Measurements from ENCODE around the gene PHLDB2.

DNA sequence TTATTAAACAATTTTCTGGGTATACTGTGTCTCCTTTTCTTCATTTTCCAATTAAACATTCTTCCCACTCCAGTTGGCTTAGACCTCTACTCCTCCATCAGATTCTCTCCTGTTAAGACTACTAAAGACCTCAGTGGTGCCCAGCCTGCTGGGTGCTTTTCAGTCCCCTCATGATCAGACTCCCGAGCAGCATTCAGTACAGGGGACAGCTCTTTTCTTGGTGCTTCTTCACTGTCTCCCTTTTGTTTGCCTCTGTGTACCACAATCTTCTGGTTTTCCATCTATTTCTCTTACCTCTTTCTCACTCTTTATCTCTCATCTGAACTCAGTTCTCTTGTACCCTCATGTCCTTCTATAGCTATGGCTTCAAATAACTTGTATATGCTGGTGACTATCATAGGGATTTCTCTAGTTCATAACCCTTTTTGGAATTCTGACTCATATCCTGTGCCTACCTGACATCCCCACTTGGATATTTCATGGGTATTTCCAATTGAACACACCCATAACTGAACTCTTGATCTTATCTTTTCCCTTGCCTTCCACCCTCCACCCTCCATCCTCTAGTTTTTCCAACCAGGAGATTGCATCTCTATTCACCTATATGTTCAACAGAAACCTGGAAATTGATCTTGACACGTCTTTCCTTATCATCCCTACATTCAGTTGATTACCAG is 64.2 kb downstream of the PHLDB2 start:
- TF ChIP-seq, protein P1, sequence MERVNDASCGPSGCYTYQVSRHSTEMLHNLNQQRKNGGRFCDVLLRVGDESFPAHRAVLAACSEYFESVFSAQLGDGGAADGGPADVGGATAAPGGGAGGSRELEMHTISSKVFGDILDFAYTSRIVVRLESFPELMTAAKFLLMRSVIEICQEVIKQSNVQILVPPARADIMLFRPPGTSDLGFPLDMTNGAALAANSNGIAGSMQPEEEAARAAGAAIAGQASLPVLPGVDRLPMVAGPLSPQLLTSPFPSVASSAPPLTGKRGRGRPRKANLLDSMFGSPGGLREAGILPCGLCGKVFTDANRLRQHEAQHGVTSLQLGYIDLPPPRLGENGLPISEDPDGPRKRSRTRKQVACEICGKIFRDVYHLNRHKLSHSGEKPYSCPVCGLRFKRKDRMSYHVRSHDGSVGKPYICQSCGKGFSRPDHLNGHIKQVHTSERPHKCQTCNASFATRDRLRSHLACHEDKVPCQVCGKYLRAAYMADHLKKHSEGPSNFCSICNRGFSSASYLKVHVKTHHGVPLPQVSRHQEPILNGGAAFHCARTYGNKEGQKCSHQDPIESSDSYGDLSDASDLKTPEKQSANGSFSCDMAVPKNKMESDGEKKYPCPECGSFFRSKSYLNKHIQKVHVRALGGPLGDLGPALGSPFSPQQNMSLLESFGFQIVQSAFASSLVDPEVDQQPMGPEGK (CRISPR knock-in tag; IDR thresholded peaks at IDR 0.05; ENCODE audit: borderline replicate concordance): no peak
- TF ChIP-seq, protein P2, sequence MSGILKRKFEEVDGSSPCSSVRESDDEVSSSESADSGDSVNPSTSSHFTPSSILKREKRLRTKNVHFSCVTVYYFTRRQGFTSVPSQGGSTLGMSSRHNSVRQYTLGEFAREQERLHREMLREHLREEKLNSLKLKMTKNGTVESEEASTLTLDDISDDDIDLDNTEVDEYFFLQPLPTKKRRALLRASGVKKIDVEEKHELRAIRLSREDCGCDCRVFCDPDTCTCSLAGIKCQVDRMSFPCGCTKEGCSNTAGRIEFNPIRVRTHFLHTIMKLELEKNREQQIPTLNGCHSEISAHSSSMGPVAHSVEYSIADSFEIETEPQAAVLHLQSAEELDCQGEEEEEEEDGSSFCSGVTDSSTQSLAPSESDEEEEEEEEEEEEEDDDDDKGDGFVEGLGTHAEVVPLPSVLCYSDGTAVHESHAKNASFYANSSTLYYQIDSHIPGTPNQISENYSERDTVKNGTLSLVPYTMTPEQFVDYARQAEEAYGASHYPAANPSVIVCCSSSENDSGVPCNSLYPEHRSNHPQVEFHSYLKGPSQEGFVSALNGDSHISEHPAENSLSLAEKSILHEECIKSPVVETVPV (CRISPR knock-in tag; IDR thresholded peaks at IDR 0.05): no peak
- TF ChIP-seq, protein P3, sequence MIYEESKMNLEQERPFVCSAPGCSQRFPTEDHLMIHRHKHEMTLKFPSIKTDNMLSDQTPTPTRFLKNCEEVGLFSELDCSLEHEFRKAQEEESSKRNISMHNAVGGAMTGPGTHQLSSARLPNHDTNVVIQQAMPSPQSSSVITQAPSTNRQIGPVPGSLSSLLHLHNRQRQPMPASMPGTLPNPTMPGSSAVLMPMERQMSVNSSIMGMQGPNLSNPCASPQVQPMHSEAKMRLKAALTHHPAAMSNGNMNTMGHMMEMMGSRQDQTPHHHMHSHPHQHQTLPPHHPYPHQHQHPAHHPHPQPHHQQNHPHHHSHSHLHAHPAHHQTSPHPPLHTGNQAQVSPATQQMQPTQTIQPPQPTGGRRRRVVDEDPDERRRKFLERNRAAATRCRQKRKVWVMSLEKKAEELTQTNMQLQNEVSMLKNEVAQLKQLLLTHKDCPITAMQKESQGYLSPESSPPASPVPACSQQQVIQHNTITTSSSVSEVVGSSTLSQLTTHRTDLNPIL (CRISPR knock-in tag; IDR thresholded peaks at IDR 0.05; ENCODE audit: low read depth): no peak
- no peak for TF ChIP-seq CSDC2 (CRISPR knock-in tag; IDR thresholded peaks at IDR 0.05)
- TF ChIP-seq ZNF565 (CRISPR knock-in tag; conservative IDR thresholded peaks at IDR 0.05; ENCODE audit: low read depth): no peak
- TF ChIP-seq ZNF70 (CRISPR knock-in tag; IDR thresholded peaks at IDR 0.05): no peak
- no peak for TF ChIP-seq ZNF8 (CRISPR knock-in tag; IDR thresholded peaks at IDR 0.05)
- TF ChIP-seq, protein P4, sequence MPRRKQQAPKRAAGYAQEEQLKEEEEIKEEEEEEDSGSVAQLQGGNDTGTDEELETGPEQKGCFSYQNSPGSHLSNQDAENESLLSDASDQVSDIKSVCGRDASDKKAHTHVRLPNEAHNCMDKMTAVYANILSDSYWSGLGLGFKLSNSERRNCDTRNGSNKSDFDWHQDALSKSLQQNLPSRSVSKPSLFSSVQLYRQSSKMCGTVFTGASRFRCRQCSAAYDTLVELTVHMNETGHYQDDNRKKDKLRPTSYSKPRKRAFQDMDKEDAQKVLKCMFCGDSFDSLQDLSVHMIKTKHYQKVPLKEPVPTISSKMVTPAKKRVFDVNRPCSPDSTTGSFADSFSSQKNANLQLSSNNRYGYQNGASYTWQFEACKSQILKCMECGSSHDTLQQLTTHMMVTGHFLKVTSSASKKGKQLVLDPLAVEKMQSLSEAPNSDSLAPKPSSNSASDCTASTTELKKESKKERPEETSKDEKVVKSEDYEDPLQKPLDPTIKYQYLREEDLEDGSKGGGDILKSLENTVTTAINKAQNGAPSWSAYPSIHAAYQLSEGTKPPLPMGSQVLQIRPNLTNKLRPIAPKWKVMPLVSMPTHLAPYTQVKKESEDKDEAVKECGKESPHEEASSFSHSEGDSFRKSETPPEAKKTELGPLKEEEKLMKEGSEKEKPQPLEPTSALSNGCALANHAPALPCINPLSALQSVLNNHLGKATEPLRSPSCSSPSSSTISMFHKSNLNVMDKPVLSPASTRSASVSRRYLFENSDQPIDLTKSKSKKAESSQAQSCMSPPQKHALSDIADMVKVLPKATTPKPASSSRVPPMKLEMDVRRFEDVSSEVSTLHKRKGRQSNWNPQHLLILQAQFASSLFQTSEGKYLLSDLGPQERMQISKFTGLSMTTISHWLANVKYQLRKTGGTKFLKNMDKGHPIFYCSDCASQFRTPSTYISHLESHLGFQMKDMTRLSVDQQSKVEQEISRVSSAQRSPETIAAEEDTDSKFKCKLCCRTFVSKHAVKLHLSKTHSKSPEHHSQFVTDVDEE (CRISPR knock-in tag; IDR thresholded peaks at IDR 0.05): no peak
- TF ChIP-seq BACH2 (CRISPR knock-in tag; IDR thresholded peaks at IDR 0.05; ENCODE audit: borderline replicate concordance): no peak
- TF ChIP-seq OSR1 (CRISPR knock-in tag; IDR thresholded peaks at IDR 0.05): no peak
